HG03442 (cell line): Measurements from ENCODE around the gene IMMP2L.
A peak's percentile ranks its signal among the peaks of the same experiment; 100 is the strongest.

Source experiments
- ATAC-seq: cut with Tn5 transposase; IDR thresholded peaks from one replicate; pipeline ENCODE4 v1.9.1; 2021; ENCODE audit warnings: mild to moderate bottlenecking, moderate library complexity; ENCODE audit not compliant: unreplicated experiment

IMMP2L gene

DNA sequence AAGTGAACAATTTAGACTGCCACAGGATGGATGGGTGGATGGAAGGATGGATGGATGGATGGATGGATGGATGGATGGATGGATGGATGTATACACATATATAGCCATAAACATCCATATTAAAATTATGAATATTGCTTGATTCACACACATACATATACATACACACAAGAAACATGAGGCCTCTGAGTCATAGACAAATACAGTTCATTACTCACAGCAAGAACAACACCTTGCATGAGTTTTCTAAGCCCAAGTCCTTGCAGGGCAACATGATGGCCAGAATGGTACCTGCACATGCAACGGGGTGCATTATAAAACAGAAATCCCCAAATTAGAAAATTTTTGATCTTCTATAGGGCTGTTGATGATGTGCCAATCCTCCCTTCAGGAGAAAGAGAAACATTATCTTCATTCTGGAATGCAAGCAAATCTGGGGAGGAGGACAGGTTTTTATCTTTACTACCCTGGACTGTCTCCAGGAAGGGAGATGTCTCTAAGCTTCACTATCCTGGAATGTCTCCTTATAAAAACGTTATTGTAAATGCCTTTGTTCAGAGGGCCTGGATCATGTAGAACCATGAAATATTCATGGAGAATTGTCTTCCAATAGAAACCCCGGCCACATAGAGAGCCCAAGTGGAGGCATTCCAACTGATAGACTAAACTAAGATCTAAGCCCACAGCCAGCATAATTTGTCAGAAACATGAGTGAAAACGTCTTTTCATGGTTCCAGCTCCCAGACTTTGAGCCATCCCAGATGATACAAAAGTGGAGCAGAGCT, 709.9 kb downstream of the IMMP2L start:
- no peak for ATAC-seq

DNA sequence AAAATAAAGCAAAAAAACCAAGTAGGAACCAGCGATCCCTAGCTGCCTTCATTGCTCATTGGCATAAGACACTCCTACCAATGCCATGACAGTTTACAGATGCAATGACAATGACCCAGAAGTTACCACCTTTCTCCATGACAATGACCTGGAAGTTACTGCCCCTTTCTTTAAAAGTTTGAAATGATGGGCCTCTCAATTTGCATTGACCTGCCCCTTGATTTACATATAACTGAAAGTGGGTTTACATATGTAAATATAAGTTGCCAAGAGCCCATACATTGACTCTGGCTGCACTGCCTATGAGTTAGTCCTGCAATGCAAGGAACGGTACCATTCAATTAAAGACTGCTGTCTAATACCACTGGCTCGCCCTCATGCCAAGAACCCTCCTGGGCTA, 712.1 kb downstream of the IMMP2L start:
- ATAC-seq: no peak

DNA sequence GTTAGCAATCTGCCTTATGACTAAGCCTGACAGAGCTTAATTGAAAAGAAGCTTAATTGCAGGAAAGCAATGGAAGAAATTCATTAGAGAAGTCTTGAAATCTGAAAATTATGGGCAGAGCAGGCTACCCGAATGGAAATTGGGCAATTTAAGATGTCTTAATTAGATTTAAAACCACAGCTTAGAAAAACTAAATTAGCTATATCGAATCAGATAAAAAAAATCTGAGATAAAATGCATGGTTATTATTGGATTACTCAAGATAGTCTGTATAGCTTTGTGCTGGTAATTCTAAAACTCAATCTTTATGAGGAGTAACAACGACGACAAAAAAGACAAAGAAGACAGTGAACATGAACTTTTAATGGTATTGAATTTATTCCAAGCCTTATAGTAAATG, 719.5 kb downstream of the IMMP2L start:
- ATAC-seq: no peak

DNA sequence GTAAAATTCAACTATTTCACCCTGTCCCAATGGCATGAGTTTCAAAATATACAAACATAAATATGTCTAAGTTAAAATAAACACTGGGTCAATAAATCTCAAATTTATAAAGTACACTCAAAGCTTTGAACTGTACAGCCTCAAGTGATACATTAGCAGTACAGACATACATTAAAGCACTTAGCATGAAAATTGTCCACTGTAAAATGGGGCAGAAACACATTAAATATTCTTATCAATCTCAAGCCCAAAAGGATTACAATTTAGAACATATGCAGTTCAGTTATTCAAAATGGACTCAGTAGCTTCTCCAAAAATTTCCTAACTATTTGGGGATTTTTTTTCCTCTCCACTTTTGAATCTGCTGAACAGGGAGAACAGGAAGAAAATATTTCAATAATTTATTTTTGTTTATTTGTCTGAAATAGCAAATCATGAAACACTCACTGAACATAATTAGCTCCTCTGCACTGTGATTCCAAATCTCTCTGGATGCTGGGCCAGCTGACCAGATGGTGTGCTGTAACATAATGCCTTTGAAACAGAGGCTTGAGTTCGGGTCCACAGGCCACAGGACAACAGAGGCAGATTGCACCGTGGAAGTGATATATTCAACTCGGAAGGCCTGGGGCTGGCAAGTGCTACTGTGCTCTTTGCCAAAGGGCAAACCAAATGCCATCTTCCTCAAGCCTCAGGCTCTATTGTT, 720.3 kb downstream of the IMMP2L start:
- no peak for ATAC-seq

DNA sequence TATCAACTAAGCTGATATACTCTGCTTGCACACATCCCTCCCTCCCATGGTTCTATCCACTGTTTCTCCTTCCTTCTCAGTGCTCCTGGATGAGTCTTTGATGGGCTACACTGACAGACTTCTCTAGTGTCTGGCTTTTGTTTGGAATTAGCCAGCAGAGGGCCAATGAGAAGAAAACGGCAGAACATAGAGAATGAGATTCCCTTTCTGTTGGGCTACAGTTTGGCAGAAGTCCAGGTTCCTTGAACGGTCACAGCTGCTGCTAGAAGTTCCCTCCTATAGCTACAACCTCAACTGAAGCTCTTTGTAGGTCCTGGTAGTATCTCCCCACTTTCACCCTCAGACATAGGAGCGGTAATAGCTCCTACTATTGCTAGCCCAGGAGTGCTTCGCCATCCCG, 722.4 kb downstream of the IMMP2L start:
- no peak for ATAC-seq

DNA sequence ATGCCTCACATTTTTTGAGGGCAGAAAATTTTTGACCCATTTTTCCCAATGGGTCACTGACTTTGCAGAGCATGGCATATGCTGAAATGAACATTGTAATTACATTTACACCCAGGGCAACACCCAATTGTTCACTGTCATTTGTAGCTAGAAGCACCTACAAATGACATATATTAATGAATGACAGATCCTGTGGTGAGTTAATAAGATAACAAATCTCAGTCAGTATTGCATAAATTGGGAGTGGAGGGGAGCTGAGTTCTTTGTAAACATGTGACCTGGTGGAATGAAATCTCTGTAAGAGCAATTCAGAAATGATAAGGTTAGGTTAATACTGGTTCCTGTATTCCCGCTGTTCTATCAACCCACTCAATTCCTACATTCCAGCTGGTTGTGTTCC, 726.4 kb downstream of the IMMP2L start:
- ATAC-seq: no peak

DNA sequence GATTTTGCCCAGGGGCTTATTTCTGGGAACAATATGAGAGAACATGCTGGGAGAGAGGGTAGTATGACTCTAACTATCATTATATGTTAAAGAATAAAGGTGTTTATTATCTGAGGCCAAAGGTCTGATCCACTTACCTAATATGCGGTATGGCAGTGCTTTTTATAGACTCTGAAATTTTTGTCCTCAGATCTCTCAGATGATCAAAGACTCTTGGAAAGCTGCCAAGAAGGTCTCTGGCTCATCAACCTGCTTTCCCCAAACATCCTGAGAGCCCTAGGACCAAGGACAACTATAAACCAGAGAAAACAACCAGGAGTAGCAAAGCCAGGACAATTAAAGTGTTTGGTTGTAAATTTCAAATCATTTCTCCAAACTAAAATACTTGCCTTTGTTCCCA, 727.1 kb downstream of the IMMP2L start:
- ATAC-seq: no peak

DNA sequence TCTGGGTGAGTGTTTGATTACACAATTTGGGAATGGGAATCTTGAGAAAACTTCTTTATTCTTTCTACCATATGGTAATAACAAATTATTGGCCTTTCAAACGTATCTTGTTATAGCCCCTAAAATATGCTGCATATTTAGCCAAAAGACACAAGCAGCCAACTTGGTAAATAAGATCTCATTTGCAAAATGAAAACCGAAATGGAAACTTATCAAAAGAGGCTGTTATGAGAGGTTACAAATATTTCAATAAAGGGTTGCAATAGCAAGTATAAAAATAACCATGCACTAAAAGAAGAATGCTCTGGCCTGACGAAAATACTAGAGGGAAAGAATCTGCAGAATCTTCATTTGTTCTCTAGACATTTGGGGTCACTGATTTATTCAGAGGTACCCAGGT, 730.9 kb downstream of the IMMP2L start:
- ATAC-seq: no peak

DNA sequence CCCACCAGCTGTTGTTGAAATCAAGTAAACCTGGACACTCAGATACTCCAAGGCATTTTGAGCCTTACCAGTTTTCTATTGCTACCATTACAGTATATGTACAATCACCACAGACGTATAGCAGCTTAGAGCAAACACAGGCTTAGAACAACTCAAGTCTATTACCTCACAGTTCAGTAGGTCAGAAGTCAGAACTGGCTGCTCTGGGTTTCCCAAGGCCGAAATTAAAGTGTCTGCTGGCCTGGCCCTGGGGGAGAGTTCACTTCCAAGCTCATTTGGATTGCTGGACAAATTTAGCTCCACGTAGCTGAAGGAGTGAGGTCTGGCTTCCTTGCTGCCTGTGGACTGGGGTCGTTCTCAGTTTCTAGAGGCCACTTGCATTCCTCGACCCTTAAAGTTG, 731.5 kb downstream of the IMMP2L start:
- ATAC-seq: no peak

DNA sequence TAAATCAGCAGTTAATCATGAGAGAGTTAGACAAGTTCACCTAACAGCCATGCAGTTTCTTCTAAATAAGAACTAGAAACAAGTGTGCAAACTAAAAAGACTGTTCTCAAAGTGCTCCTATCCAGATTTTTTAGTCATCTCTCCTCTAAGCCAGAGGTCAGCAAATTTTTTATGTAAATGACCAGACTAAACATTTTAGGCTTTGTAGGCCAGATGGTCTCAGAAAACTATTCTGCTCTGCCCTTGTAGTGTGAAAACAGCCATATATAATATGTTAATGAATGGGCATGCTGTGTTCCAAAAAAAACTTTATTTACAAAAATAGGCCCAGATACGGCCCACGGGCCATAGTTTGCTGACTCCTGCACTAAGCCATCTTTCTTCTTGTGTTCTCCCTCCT, 734.4 kb downstream of the IMMP2L start:
- no peak for ATAC-seq

DNA sequence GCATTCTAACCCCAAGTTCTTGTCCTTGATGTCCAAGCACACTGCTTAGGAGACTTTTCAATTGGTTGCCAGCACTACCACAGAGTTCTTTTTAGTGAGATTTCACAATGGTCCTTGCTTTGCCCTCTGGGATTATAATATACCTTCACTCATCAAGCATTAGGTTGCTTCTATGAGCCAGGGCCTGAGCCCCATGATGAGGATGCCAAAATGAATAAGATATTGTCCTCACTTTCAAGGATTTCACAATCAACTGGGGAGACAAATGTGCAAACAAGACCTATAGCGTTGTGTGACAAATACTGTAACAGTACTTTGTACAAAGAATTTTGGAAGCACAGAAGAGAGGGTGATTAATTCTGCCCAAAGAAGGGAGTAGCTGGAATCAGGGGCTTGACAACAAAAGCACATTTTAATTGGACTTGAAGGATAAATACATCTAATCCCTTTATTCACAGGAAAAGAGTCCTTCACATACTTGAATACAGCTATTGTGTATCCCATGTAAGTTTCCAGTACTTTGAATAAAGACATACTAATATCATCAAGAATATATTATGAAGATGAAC, 734.9 kb downstream of the IMMP2L start:
- no peak for ATAC-seq

DNA sequence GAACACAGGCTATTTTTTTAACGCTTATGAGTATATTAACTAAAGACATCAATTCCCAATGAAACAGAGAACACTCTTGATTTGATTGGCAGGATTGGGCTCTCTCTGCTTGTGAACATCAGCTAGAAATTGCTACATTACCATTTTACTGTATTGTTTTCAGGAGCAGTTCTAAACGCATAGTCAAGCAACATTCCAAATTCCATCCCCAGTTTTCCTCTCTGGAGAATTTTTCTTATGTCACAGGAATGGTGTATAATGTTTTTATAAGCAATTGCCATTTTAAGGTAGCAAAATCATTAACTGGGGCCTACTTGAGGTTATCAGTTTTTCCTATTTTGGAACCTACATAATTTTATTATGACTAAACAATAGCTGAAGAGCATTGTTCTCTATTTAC, 748.3 kb downstream of the IMMP2L start:
- ATAC-seq: no peak

DNA sequence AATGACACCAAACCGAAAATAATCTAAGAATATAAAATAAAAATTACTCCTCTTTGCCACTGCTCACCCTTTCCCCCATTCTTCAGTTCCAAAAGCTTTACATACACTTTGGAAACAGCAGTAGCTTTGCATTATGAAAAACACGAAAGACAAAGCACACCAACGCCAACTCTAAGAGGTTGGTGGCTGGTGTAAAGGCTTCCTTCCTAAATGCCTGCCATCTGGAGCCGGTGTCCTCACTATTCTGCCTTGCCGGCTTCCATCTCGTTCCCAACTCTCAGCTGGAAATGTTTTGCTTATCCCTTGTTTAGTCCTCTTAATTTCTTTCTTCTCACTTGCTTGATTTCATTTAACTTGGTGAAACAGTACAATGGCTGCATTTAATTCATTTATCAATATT, 752.5 kb downstream of the IMMP2L start:
- no peak for ATAC-seq

DNA sequence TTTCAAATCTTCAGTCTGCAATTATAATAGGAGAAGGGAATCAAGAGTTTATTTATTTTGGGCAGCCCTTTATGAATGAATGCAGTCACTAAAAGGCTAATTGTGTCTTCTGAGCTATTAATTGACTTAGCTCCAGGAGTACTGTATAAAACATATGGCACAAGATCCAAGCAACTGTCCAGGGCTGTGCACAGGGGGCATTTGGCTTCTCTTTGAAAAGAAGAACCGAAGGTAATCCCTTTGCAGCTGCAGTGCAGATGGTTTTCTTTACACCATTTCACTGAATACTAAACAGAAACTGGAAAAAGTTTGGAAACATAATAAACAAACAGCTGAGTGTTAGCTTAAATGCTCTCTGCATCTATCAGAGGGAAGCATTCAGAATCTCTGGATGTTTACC, 753.9 kb downstream of the IMMP2L start:
- ATAC-seq: no peak

DNA sequence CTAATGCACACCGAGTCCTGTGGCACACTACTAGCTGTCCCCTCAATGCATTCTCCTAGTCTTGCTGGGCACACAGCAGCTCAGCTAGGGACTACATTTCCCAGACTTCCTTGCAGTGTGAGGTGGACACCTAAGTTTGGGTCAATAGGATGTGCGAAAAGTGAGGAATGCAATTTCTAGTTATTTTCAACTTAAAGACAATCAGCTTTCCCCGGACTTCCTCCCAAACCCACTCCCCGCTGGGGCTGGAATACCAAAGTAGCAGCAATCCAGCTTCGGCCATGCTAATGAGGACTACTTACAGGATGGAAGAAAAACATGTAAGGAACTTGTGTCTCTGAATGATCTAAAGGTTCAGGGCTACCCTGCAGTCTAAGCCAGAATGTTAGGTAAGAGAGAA, 757.8 kb downstream of the IMMP2L start:
- no peak for ATAC-seq

DNA sequence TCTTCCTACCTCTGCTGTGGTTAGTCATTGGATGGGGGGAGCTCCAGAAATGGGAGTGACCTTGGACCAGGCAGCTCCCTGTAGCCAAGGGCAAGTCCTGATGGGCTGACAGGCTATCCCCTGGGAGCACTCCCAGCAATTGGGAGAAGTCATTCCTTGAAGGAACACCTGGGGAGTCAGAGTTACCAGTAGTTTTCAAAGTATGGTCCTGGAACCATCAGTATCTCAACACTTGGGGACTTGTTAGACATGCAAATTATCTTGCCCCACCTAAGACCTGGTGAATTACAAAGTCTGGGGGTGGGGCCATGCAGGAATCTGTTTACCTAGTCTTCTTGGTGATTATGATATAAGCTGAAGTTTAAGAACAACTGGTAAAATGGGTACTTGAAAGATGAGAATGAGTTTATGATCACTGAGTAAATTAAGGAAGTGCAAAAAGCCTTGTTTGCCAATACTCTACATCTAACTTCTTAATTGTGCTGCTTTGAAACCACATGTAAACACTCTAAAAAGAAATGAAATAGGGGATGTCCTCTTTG, 758.6 kb downstream of the IMMP2L start:
- ATAC-seq: no peak

DNA sequence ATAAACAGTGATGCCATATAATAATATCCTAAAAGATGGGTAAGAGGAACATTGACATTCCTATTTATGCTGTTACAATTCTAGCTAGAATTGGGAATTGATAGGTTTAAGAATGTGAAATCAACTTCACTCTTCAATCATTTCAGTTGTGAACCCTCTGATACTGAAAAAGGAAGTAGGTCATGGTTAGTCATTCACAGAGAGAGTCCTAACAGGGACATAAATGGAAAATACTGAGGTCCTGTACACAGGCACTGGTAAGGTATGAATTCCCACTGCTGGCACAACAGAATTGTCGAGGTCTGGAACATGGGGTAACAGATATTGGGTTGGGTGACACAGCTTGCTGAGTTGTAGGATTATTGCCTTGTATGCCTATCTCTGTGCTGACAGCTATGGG, 760.8 kb downstream of the IMMP2L start:
- ATAC-seq: peak; percentile 77

DNA sequence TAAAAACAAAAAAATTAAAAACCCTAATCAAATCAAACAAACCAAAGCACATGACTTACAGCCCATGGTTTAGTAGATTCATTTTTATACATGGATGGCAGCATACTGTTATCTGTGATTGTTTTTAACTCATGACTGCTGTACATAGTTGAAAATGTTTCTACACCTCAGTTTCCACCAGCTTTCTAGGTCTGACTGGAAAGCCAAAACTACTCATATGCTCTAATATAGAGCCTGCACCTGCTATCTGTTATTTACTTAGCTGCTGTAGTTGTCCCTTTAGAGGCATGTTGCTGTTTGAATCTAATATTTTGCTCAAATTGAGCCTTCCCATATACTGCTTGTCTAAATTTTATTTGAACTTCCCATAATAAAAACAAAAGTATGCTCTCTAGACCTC, 761.3 kb downstream of the IMMP2L start:
- ATAC-seq: peak; percentile 33

DNA sequence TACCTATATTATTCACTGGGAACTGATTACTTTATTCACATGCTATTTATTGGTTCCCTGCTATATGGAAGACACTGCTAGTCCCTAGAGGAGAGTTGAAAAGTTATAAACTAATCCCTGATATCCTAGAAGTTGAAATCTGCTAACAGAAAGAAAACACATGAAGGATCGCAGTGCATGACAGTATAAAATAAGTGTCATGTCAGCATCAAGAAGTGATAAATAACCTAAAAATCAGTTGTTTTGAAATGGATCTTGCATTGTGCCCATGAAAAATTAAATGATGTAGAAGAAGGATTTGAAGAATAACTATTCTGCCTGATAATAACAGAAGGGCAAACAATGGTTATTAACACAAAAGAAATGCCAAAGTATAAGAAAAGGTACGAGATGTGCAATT, 764.6 kb downstream of the IMMP2L start:
- no peak for ATAC-seq

DNA sequence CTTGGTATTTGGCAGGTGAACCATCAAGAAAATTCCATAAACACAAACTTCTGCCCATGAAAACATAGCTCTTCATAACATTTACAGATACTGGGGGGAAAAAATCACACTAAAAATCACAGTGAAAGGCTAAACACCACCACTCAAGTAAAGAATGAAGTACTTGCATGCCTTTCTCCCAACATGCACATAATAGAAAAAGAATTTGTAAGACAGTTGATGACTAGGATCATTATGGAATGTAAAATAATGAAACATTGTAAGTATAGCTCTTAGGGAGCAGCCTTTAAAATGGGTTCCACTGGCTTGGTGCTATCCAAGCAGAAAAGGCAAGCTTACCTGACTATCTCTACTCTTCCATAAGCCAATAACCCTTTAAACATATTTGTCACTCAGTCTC, 771.3 kb downstream of the IMMP2L start:
- no peak for ATAC-seq

DNA sequence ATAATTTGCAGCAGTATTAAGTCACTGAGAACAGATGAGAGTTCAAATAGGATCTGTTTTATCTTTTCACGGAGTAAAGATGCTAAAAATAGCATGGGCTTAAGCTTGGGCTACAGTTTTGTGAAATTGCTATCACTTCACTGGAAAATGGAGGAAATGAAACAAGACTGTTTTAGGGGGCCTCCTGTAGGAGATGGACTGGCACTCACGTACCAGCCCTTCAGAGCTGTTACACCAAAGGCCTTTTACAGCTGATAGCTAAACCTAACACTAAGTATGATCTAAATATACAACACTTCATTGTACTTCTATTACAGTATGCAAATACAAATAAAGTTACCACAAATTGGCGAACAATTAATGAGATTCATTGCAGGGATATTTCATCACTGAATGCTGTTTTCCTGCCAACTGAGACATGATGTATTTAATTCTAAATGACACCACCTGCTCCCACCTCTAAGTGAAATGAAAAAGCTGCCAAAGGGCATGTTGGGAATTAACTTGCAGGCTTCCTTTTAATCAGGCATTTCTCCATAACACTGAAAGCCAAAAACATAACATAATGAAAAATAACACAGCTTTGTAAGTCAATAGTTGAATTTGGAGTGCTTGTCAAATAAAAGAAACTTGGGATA, 775.8 kb downstream of the IMMP2L start:
- ATAC-seq: no peak

DNA sequence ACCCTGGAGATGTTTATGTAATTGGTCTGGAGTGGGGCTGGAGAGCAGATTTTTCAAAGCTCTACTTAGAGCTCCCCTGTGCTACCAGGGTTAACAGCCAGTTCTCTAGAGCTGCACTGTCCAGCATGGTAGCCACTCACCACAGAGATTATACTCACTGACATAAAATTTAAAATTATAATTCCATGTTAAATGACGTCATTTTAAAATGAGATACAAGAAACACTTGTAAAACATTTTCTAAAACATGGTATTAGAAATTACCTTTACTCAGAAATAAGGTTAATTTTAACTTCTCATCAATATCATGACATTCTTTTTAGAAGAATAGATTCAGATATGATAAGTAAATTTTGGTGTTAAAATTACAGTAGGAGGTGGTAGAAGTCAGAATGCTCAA, 777.5 kb downstream of the IMMP2L start:
- no peak for ATAC-seq
